H9 (cell line): ENCODE results near the gene DNAJB6. TPM values are rescaled to one million over a fixed set of nuclear protein-coding genes. Genes with fewer than 3 reads are reported as not detected.

Experiments
- DNase-seq: peaks from one replicate; pipeline ENCODE4 v3.0.0-alpha.2; 2017
- H2AFZ ChIP-seq: one replicate; pipeline ENCODE4 v1.6.1; 2013; ENCODE audit warnings: mild to moderate bottlenecking, low read length, control low read depth, moderate library complexity
- H2AK5ac ChIP-seq: 2 replicates; pipeline ENCODE4 v1.6.1; 2013; ENCODE audit warnings: low read length, control low read depth, mixed read lengths; ENCODE audit not compliant: insufficient read length
- H2BK120ac ChIP-seq: one replicate; pipeline ENCODE4 v1.6.1; 2013; ENCODE audit warnings: low read depth, mild to moderate bottlenecking, low read length, control low read depth, inconsistent platforms; ENCODE audit not compliant: poor library complexity, severe bottlenecking
- H2BK12ac ChIP-seq: 2 replicates; pipeline ENCODE4 v1.6.1; 2013; ENCODE audit warnings: low read length, control low read depth, mixed read lengths, low read depth; ENCODE audit not compliant: insufficient read length
- H2BK15ac ChIP-seq: 2 replicates; pipeline ENCODE4 v1.6.1; 2013; ENCODE audit warnings: low read depth, low read length, control low read depth
- H2BK20ac ChIP-seq: one replicate; pipeline ENCODE4 v1.6.1; 2013; ENCODE audit warnings: low read depth, mild to moderate bottlenecking, low read length, control low read depth, inconsistent platforms; ENCODE audit not compliant: poor library complexity, severe bottlenecking
- H2BK5ac ChIP-seq: 2 replicates; pipeline ENCODE4 v1.6.1; 2013; ENCODE audit warnings: low read length, control low read depth, mixed read lengths; ENCODE audit not compliant: insufficient read length
- H3K14ac ChIP-seq: 2 replicates; pipeline ENCODE4 v1.6.1; 2013; ENCODE audit warnings: low read length, control low read depth; ENCODE audit not compliant: insufficient read depth
- H3K18ac ChIP-seq: 2 replicates; pipeline ENCODE4 v1.6.1; 2013; ENCODE audit warnings: low read depth, mild to moderate bottlenecking, mixed read lengths, low read length, control low read depth; ENCODE audit not compliant: insufficient read length
- H3K23ac ChIP-seq: 2 replicates; pipeline ENCODE4 v1.6.1; 2013; ENCODE audit warnings: low read length, control low read depth, mixed read lengths, low read depth; ENCODE audit not compliant: insufficient read length
- H3K23me2 ChIP-seq: 2 replicates; pipeline ENCODE4 v1.6.1; 2013; ENCODE audit warnings: low read depth, mild to moderate bottlenecking, mixed read lengths, low read length, control low read depth; ENCODE audit not compliant: insufficient read length, poor library complexity, severe bottlenecking
- H3K27ac ChIP-seq: 2 replicates; pipeline ENCODE4 v1.5.1; 2013; ENCODE audit warnings: low read length, control low read depth, mixed read lengths, low read depth; ENCODE audit not compliant: insufficient read length
- H3K27me3 ChIP-seq: 2 replicates; pipeline ENCODE4 v1.6.1; 2013; ENCODE audit warnings: low read length, control low read depth, inconsistent platforms; ENCODE audit not compliant: insufficient read depth
- H3K4ac ChIP-seq: 2 replicates; pipeline ENCODE4 v1.6.1; 2013; ENCODE audit warnings: low read depth, mild to moderate bottlenecking, control low read depth, inconsistent platforms, low read length, moderate library complexity
- H3K4me1 ChIP-seq: 2 replicates; pipeline ENCODE4 v1.6.1; 2013; ENCODE audit warnings: low read length, control low read depth, inconsistent platforms; ENCODE audit not compliant: insufficient read depth
- H3K4me2 ChIP-seq: 2 replicates; pipeline ENCODE4 v1.6.1; 2013; ENCODE audit warnings: low read length, control low read depth, mixed read lengths; ENCODE audit not compliant: insufficient read length, insufficient read depth
- H3K56ac ChIP-seq: 2 replicates; pipeline ENCODE4 v1.6.1; 2013; ENCODE audit warnings: low read depth, mild to moderate bottlenecking, mixed read lengths, low read length, control low read depth; ENCODE audit not compliant: insufficient read length
- H3K79me1 ChIP-seq: 2 replicates; pipeline ENCODE4 v1.6.1; 2013; ENCODE audit warnings: low read depth, mild to moderate bottlenecking, moderate library complexity, low read length, control low read depth, inconsistent platforms; ENCODE audit not compliant: insufficient read depth, poor library complexity, severe bottlenecking
- H3K79me2 ChIP-seq: 2 replicates; pipeline ENCODE4 v1.6.1; 2013; ENCODE audit warnings: low read length, control low read depth, inconsistent platforms; ENCODE audit not compliant: insufficient read depth
- H3K9ac ChIP-seq: 2 replicates; pipeline ENCODE4 v1.6.1; 2013; ENCODE audit warnings: low read length, control low read depth, mixed read lengths; ENCODE audit not compliant: insufficient read length; ENCODE audit errors: extremely low read depth
- H3K9me3 ChIP-seq: one replicate; pipeline ENCODE4 v1.6.1; 2013; ENCODE audit warnings: low read depth, low read length, inconsistent platforms; ENCODE audit not compliant: control insufficient read depth
- H3T11ph ChIP-seq: one replicate; pipeline ENCODE4 v1.6.1; 2013; ENCODE audit warnings: mild to moderate bottlenecking, low read length, control low read depth, inconsistent platforms
- H4K20me1 ChIP-seq: one replicate; pipeline ENCODE4 v1.6.1; 2013; ENCODE audit not compliant: control insufficient read depth, insufficient read length, insufficient read depth
- H4K5ac ChIP-seq: 2 replicates; pipeline ENCODE4 v1.6.1; 2013; ENCODE audit warnings: low read depth, mild to moderate bottlenecking, mixed read lengths, low read length, control low read depth; ENCODE audit not compliant: insufficient read length
- H4K8ac ChIP-seq: replicated peaks from 2 replicates; pipeline ENCODE4 v1.6.1; 2013; ENCODE audit warnings: low read length, control low read depth, mixed read lengths, low read depth; ENCODE audit not compliant: insufficient read length
- H4K91ac ChIP-seq: 2 replicates; pipeline ENCODE4 v1.6.1; 2013; ENCODE audit warnings: low read depth, mild to moderate bottlenecking, moderate library complexity, mixed read lengths, low read length, control low read depth; ENCODE audit not compliant: insufficient read length
- H3K27ac Mint-ChIP-seq, 3 experiments: 2 replicates in 2 of 3; 3 replicates in 1 of 3; pipeline ENCODE4 v1.8.0; 2020 to 2021; ENCODE audit warnings: mixed read lengths in 3 of 3, mild to moderate bottlenecking in 1 of 3, moderate library complexity in 1 of 3
- H3K27me3 Mint-ChIP-seq: 2 replicates; pipeline ENCODE4 v1.8.0; 2021; ENCODE audit warnings: low read depth, mild to moderate bottlenecking, moderate library complexity, mixed read lengths
- H3K36me3 Mint-ChIP-seq, 3 experiments: 2 replicates in 2 of 3; 3 replicates in 1 of 3; pipeline ENCODE4 v1.8.0; 2020 to 2021; ENCODE audit warnings: low read depth in 3 of 3, mixed read lengths in 3 of 3; ENCODE audit not compliant: insufficient read depth in 1 of 3
- H3K4me1 Mint-ChIP-seq, 2 experiments: 2 replicates each; pipeline ENCODE4 v1.8.0; 2020; ENCODE audit warnings: mixed read lengths in 2 of 2
- H3K4me3 Mint-ChIP-seq, 2 experiments: 2 replicates in 1 of 2; 3 replicates in 1 of 2; pipeline ENCODE4 v1.8.0; 2020 to 2021; ENCODE audit warnings: mild to moderate bottlenecking in 2 of 2, mixed read lengths in 2 of 2, moderate library complexity in 1 of 2
- H3K9me3 Mint-ChIP-seq, 2 experiments: 2 replicates in 1 of 2; 3 replicates in 1 of 2; pipeline ENCODE4 v1.8.0; 2020; ENCODE audit warnings: mild to moderate bottlenecking in 2 of 2, mixed read lengths in 2 of 2, moderate library complexity in 1 of 2
- WGBS: extraction: QIAGEN DNeasy Blood & Tissue Kit; methylation state at CpG from one replicate; pipeline ENCODE4 v1.1.7; 2013; ENCODE audit warnings: missing lambda C conversion rate, low lambda C conversion rate, mixed read lengths; ENCODE audit not compliant: insufficient read length; ENCODE audit errors: extremely low coverage; 5-methylcytosine and 5-hydroxymethylcytosine counted together
- total RNA-seq: library from RNA; stranded (reverse); gene quantifications from 2 replicates; pipeline ENCODE4 v1.2.1, GENCODE V29; 2021
- TF ChIP-seq, protein P1 (sequence below): fragments of 200-600 bp; sonication (generic); conservative IDR thresholded peaks from 3 replicates; pipeline ENCODE4 v1.8.0; 2021; ENCODE audit warnings: antibody characterized with exemption, mild to moderate bottlenecking

DNAJB6 gene
- total RNA-seq, 1 experiment from 2014 or later: 215 TPM

DNA sequence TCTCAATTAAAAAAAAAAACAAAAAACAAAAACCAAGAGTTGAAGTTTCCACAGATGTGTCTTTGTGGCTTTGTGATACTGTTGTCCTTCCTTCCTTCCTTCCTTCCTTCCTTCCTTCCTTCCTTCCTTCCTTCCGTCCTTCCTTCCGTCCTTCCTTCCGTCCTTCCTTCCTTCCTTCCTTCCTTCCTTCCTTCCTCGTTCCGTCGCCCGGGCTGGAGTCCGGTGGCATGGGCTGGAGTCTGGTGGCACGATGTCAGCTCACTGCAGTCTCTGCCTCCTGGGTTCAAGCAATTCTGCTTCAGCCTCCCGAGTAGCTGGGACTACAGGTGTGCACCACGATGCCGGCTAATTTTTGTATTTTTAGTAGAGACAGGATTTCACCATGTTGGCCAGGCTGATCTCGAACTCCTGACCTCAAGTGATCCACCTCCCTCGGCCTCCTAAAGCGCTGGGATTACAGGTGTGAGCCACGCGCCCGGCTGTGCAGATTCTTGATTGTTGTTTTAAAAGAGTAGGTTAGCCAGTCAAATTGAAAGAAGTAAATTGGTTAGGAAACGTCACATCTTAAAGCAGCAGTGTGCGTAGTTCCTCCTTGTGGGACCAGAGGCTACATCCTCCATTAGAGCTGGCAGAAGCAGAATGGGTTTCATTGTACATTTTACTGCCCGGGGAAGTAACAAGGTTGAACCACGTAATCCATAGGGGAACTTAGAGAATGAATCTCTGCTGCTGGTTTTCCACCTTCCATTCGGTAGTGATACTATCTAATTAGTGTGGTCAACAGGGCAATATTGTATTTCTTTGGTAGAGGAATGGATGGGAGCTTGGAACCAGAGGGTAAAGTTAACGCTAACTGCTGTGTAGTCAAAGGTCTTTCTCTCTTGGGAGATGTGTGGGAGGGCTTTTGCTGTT lies 20.6 kb downstream of the DNAJB6 start:
- Histone ChIP-seq H3K27me3 (no peaks in the 10 kb centered on the region), H2BK5ac (no peak overlapping the region), H3K23ac (no peak overlapping the region), H3K23me2 (no peaks in the 10 kb centered on the region), H2BK120ac (no peak overlapping the region), H3K9me3 (no peaks in the 10 kb centered on the region), H2AFZ (no peak overlapping the region), H3K27ac (no peak overlapping the region), H3K14ac (no peak overlapping the region), H4K8ac (no peak overlapping the region), H2BK12ac (no peak overlapping the region), H3K9ac (no peak overlapping the region), H4K91ac (no peak overlapping the region), H4K20me1 (peaks cover 3% of the 10 kb centered on the region), H3K4me2 (no peak overlapping the region), H4K5ac (no peak overlapping the region), H2AK5ac (no peak overlapping the region), H2BK15ac (no peak overlapping the region), H2BK20ac (no peak overlapping the region), H3K79me2 (peaks cover 87% of the 10 kb centered on the region), H3T11ph (no peak overlapping the region), H3K56ac (no peak overlapping the region), H3K79me1 (peaks cover 3% of the 10 kb centered on the region), H3K18ac (no peak overlapping the region), H3K4me1 (peaks cover 12% of the 10 kb centered on the region), H3K4ac (no peak overlapping the region)
- WGBS: no CpG with 5 or more reads among the region's 24 CpGs
- DNase-seq: no peak
- H3K27ac Mint-ChIP-seq: peak overlapping the region; percentile 46 to 93 (median 91); a peak in 4 of 7 replicates
- TF ChIP-seq, protein P1, sequence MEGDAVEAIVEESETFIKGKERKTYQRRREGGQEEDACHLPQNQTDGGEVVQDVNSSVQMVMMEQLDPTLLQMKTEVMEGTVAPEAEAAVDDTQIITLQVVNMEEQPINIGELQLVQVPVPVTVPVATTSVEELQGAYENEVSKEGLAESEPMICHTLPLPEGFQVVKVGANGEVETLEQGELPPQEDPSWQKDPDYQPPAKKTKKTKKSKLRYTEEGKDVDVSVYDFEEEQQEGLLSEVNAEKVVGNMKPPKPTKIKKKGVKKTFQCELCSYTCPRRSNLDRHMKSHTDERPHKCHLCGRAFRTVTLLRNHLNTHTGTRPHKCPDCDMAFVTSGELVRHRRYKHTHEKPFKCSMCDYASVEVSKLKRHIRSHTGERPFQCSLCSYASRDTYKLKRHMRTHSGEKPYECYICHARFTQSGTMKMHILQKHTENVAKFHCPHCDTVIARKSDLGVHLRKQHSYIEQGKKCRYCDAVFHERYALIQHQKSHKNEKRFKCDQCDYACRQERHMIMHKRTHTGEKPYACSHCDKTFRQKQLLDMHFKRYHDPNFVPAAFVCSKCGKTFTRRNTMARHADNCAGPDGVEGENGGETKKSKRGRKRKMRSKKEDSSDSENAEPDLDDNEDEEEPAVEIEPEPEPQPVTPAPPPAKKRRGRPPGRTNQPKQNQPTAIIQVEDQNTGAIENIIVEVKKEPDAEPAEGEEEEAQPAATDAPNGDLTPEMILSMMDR: no peak
- peaks cover 28 to 58% (median 58%) of the 10 kb centered on the region in 3 experiments for H3K36me3 Mint-ChIP-seq
- no peaks in the 10 kb centered on the region for H3K9me3 Mint-ChIP-seq
- H3K4me1 Mint-ChIP-seq: peaks cover 52 to 56% of the 10 kb centered on the region in 2 experiments
- no peaks in the 10 kb centered on the region for H3K27me3 Mint-ChIP-seq
- H3K4me3 Mint-ChIP-seq: peak overlapping the region in 1 of 2 experiments; percentile 10; a peak in 1 of 5 replicates
